ENCODE data around the gene ZNF154. TPM values are rescaled to one million over a fixed set of nuclear protein-coding genes. Genes with fewer than 3 reads are reported as not detected.

The ZNF154 gene
- total RNA-seq, 1 experiment from 2014 or later = 18.7 TPM

- Mint-ChIP-seq H3K36me3 (ENCODE audit: insufficient read depth in 1 of 3, low read depth in 3 of 3) (peaks cover 60 to 69% (median 62%) of the 10 kb centered on the region in 3 experiments), H3K27me3 (ENCODE audit: low read depth) (no peaks in the 10 kb centered on the region; the same call in 1 of the 2 replicates), H3K27ac (peak overlapping the region in 1 of 3 experiments; percentile 7; a peak in 2 of 7 replicates), H3K4me1 (peaks cover 53 to 60% of the 10 kb centered on the region in 2 experiments), H3K9me3 (peaks cover 14 to 20% of the 10 kb centered on the region in 2 experiments), H3K4me3 (peak overlapping the region in 1 of 2 experiments; percentile 2; a peak in 2 of 5 replicates)
- Histone ChIP-seq H3K79me2 (ENCODE audit: insufficient read depth, low read length) (peaks cover 21% of the 10 kb centered on the region; the same call in 1 of the 2 replicates), H3K27me3 (ENCODE audit: insufficient read depth, low read length) (no peaks in the 10 kb centered on the region), H3K4ac (ENCODE audit: low read depth, low read length) (no peak overlapping the region), H2AK5ac (ENCODE audit: insufficient read length, low read length) (no peak overlapping the region), H2BK20ac (ENCODE audit: low read depth, low read length, poor library complexity, severe bottlenecking) (no peak overlapping the region), H2BK5ac (ENCODE audit: insufficient read length, low read length) (no peak overlapping the region), H2AFZ (ENCODE audit: low read length) (no peak overlapping the region), H2BK120ac (ENCODE audit: low read depth, low read length, poor library complexity, severe bottlenecking) (no peak overlapping the region), H2BK15ac (ENCODE audit: low read depth, low read length) (no peak overlapping the region), H3K14ac (ENCODE audit: insufficient read depth, low read length) (no peak overlapping the region), H3T11ph (ENCODE audit: low read length) (no peak overlapping the region), H3K4me1 (ENCODE audit: insufficient read depth, low read length) (peaks cover 9% of the 10 kb centered on the region; the same call in 1 of the 2 replicates), H3K23me2 (ENCODE audit: insufficient read length, low read depth, low read length, poor library complexity, severe bottlenecking) (peaks cover 8% of the 10 kb centered on the region), H3K79me1 (ENCODE audit: insufficient read depth, low read depth, low read length, poor library complexity, severe bottlenecking) (no peaks in the 10 kb centered on the region), H3K27ac (ENCODE audit: insufficient read length, low read depth, low read length) (no peak overlapping the region), H4K91ac (ENCODE audit: insufficient read length, low read depth, low read length) (no peak overlapping the region), H3K9me3 (ENCODE audit: control insufficient read depth, low read depth, low read length) (peaks cover 13% of the 10 kb centered on the region), H4K8ac (replicated peaks; ENCODE audit: insufficient read length, low read depth, low read length) (no peak overlapping the region), H2BK12ac (ENCODE audit: insufficient read length, low read depth, low read length) (no peak overlapping the region), H3K18ac (ENCODE audit: insufficient read length, low read depth, low read length) (no peak overlapping the region), H3K4me2 (ENCODE audit: insufficient read depth, insufficient read length, low read length) (no peak overlapping the region), H3K23ac (ENCODE audit: insufficient read length, low read depth, low read length) (no peak overlapping the region), H4K20me1 (ENCODE audit: control insufficient read depth, insufficient read depth, insufficient read length) (no peaks in the 10 kb centered on the region), H3K9ac (ENCODE audit: extremely low read depth, insufficient read length, low read length) (no peak overlapping the region), H3K56ac (ENCODE audit: insufficient read length, low read depth, low read length) (no peak overlapping the region), H4K5ac (ENCODE audit: insufficient read length, low read depth, low read length) (no peak overlapping the region)
- WGBS (ENCODE audit: extremely low coverage, insufficient read length, low lambda C conversion rate) = no CpG with 5 or more reads among the region's 1 CpG
- no peak for DNase-seq
- TF ChIP-seq, protein P1, sequence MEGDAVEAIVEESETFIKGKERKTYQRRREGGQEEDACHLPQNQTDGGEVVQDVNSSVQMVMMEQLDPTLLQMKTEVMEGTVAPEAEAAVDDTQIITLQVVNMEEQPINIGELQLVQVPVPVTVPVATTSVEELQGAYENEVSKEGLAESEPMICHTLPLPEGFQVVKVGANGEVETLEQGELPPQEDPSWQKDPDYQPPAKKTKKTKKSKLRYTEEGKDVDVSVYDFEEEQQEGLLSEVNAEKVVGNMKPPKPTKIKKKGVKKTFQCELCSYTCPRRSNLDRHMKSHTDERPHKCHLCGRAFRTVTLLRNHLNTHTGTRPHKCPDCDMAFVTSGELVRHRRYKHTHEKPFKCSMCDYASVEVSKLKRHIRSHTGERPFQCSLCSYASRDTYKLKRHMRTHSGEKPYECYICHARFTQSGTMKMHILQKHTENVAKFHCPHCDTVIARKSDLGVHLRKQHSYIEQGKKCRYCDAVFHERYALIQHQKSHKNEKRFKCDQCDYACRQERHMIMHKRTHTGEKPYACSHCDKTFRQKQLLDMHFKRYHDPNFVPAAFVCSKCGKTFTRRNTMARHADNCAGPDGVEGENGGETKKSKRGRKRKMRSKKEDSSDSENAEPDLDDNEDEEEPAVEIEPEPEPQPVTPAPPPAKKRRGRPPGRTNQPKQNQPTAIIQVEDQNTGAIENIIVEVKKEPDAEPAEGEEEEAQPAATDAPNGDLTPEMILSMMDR (conservative IDR thresholded peaks at IDR 0.05) = no peak
Observed at GRCh38 chr19:57706346-57706745, 2.7 kb downstream of the ZNF154 start.
